ENCODE measurements around the gene ZIC4.

The ZIC4 gene

DNA sequence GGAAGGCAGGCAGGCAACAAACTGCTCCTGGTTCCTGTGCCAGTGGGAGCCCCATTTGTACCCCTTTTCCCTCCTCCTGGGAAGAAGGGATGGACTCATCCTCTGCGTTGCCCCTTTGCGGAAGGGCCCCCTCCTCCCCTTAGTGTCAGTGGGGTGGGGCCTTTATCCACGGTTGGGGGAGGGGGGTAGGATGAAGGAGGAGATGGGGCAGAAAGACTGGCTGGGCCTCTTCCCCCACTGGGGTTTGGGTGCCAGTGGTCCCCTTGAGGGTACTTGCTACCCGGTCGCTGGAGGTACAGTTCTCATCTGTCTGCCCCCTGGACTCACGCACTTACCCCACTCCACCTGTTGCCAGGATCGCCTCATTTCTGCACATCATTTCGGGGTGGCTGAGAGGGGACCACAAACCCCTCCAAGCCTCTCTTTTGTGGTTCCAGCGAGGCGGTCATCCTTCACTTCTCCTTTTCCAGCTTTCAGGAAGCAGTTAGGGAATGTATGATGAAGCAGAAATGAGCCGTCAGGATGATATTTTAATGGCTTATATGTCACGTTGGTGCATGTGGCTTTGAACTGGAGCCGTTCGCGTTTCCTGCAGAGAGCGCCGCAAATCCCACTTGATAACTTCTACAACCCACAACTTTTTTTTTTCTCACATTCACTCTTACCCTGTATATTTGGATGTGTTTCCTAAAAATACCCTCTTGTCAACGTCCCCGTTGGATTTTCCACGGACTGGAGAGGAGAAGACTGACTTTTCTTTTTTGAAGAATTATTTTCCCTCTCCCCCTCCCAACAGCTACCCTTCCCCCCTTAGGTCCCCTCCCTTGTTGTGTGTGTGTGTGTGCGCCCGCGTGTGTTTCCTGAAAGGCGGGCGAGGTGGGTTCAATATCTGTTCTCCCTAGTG lies at the start of gene ZIC4:
ZIC4 (minus strand) TSS at position 516 of the 904 bp plus-strand sequence. CDS start 3,746 bp downstream, outside the sequence.
- DNase-seq (ENCODE audit: low read depth) = peak; percentile 59
- peak within 1 kb of the TSS; percentile 90 for H3K4me3 ChIP-seq (ENCODE audit: low read depth, low read length)
- TF ChIP-seq CTCF (conservative IDR thresholded peaks at IDR 0.05; ENCODE audit: low read depth, low read length) = no peak

DNA sequence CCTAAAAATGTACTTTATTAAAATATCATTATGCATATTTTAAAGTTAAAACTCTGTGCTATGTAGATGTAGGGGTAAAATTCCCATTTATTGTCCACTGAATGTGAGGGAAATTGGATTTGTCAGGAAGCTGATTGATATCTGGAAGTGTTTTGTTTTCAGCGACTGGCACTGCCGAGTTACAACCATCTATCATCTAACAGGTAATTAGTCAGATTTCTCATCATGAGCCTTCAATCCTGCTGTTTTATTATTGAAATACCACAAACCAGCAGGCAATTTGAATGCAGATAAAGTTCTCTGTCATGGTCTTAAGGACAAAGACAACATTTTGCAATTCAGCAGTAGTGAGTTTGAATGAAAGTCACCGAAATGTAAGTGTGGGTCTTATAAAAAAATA lies 43.3 kb upstream of the ZIC4 start:
- no peak for DNase-seq (ENCODE audit: low read depth)
- TF ChIP-seq CTCF (conservative IDR thresholded peaks at IDR 0.05; ENCODE audit: low read depth, low read length) = no peak
- H3K4me3 ChIP-seq (ENCODE audit: low read depth, low read length) = no peak overlapping the region

DNA sequence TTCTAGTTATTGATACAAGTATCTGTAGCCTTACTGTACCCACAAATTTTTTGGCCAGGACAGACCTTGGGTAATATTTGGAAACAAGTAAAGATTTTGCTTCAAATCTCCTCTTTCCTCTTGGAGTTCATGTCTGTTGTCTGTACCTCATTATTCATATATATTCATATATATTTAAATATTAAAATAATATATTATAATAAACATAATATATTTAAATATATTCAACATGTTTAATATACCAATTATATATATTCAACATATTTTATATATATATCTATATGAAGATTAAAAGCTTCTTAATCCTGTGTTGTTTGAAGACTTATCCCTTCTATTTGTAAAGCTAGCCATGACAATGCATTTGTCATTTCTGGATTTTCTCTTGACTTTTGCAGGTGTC lies 40.9 kb upstream of the ZIC4 start:
- no peak overlapping the region for H3K4me3 ChIP-seq (ENCODE audit: low read depth, low read length)
- DNase-seq (ENCODE audit: low read depth) = no peak
- no peak for TF ChIP-seq CTCF (conservative IDR thresholded peaks at IDR 0.05; ENCODE audit: low read depth, low read length)

DNA sequence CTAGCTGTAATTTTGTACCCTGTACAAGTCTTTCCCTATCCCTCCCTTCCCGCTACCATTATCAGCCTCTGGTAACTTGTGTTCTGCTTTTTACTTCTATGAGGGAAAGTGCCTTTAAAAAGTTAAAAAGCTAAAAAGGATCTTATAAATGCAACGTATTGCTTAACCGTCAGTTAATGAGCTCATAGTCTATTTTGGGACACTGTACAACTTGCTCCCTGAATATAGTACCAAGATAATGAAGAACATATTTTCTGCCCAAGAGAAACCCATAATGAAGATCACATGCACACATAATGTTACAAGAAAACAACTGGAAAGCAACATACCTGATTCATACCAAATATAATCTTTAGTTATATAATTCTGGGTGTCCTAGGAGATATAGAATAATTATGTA lies 25.4 kb upstream of the ZIC4 start:
- H3K4me3 ChIP-seq (ENCODE audit: low read depth, low read length) = no peak overlapping the region
- TF ChIP-seq CTCF (conservative IDR thresholded peaks at IDR 0.05; ENCODE audit: low read depth, low read length) = no peak
- peak; percentile 77 for DNase-seq (ENCODE audit: low read depth)

- peak; percentile 33 for DNase-seq (ENCODE audit: low read depth)
- TF ChIP-seq CTCF (conservative IDR thresholded peaks at IDR 0.05; ENCODE audit: low read depth, low read length) = no peak
- H3K4me3 ChIP-seq (ENCODE audit: low read depth, low read length) = no peak overlapping the region
These were observed 22.4 kb upstream of the ZIC4 start for GRCh38 chr3:147428754-147429153.

DNA sequence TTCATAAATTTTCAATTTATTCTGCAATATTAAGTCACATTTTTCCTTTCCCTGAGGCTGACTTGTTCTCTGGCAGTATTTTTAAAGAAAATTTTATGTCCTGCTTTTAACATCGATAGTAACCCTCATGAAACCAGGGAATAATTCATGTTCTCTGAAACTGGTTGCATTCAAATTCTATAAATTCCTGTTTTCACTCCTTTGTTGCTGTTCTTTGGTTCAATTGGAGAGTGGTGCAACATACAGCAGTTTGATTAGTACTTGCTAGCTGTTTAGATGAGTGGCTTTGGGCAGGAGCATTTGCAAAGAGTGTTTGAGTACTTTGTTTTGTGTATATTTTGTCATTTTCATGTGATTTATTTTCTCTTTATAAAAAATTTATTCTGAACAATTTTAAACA lies 22.0 kb upstream of the ZIC4 start:
- no peak overlapping the region for H3K4me3 ChIP-seq (ENCODE audit: low read depth, low read length)
- no peak for TF ChIP-seq CTCF (conservative IDR thresholded peaks at IDR 0.05; ENCODE audit: low read depth, low read length)
- DNase-seq (ENCODE audit: low read depth) = peak; percentile 50

GRCh38 chr3:147427746-147428145 lies 21.4 kb upstream of the ZIC4 start:
- H3K4me3 ChIP-seq (ENCODE audit: low read depth, low read length) = no peak overlapping the region
- TF ChIP-seq CTCF (conservative IDR thresholded peaks at IDR 0.05; ENCODE audit: low read depth, low read length) = no peak
- DNase-seq (ENCODE audit: low read depth) = no peak

Measured in choroid plexus epithelial cell (primary cell).